HepG2 (cell line): ENCODE data around the gene RAB29. TPM values are rescaled to one million over a fixed set of nuclear protein-coding genes. Genes with fewer than 3 reads are reported as not detected.

Experiments
- ATAC-seq: fragments of 200-7000 bp; cut with Tn5 transposase; 3 replicates; pipeline ENCODE4 v1.9.1; 2020; ENCODE audit warnings: mild to moderate bottlenecking, moderate library complexity
- BruUV-seq: library from RNA; stranded (reverse); fragments of 400-500 nt; replicated peaks from 2 replicates; lab custom pipeline; 2021; lab: Mats Ljungman, UMichigan
- CTCF ChIA-PET: fragments of 300-600 bp; formaldehyde crosslinking; extraction: SDS; loops from one replicate; lab custom pipeline; 2021; ENCODE audit warnings: low total read pairs, inconsistent platforms, low intra/inter-chr PET ratio; lab: Yijun Ruan, JAX
- POLR2A ChIA-PET: fragments of 350-600 bp; sonication (Branson Sonifier 250); formaldehyde crosslinking; loops from one replicate; lab custom pipeline; 2020; ENCODE audit warnings: antibody characterized with exemption, inconsistent platforms; lab: Yijun Ruan, JAX
- DNase-seq: peaks from one replicate; pipeline ENCODE4 v3.0.0-alpha.2; 2015; ENCODE audit warnings: low spot score
- FAIRE-seq: peaks from 3 replicates; lab custom pipeline; 2011; peaks lifted over from hg19 to GRCh38; lab: Jason Lieb, UNC
- H2AFZ ChIP-seq: one replicate; pipeline ENCODE4 v1.6.1; 2011; ENCODE audit warnings: low read length, inconsistent platforms
- H3K27ac ChIP-seq: fragments of 300-600 bp; 3 replicates; pipeline ENCODE4 v1.8.0; 2011; ENCODE audit warnings: mixed run types, mild to moderate bottlenecking, mixed read lengths, low read length, inconsistent platforms; ENCODE audit not compliant: insufficient read depth; ENCODE audit errors: extremely low read length
- H3K27me3 ChIP-seq, 2 experiments: fragments of 200-600 bp in 1 of 2; 2 replicates in 1 of 2; 3 replicates in 1 of 2; pipeline versions ENCODE4 v1.6.0 to v1.8.0; 2011; ENCODE audit warnings: low read length in 2 of 2, mild to moderate bottlenecking in 2 of 2, moderate library complexity in 2 of 2, inconsistent platforms in 1 of 2; ENCODE audit not compliant: insufficient read depth in 2 of 2, control insufficient read depth in 1 of 2
- H3K36me3 ChIP-seq, 2 experiments: fragments of 200-600 bp in 1 of 2; replicated peaks in 1 of 2; 2 replicates in 1 of 2; 3 replicates in 1 of 2; pipeline versions ENCODE4 v1.5.1 to v1.8.0; 2011; ENCODE audit warnings: low read length in 2 of 2, inconsistent platforms in 1 of 2; ENCODE audit not compliant: insufficient read depth in 2 of 2, control insufficient read depth in 1 of 2
- H3K4me1 ChIP-seq: 2 replicates; pipeline ENCODE4 v1.5.1; 2012; ENCODE audit warnings: low read length, inconsistent platforms; ENCODE audit not compliant: insufficient read depth
- H3K4me2 ChIP-seq: 2 replicates; pipeline ENCODE4 v1.6.0; 2011; ENCODE audit warnings: low read depth, low read length, inconsistent platforms
- H3K4me3 ChIP-seq, 3 experiments: fragments of 200-600 bp in 1 of 3; sonication (generic), shearing (Covaris generic) in 1 of 3; replicated peaks in 1 of 3; 2 replicates each; pipeline ENCODE4 v1.5.1; 2011 to 2016; ENCODE audit warnings: low read length in 3 of 3, inconsistent platforms in 2 of 3, low read depth in 2 of 3, mild to moderate bottlenecking in 2 of 3, control low read depth in 1 of 3, mixed read lengths in 1 of 3; ENCODE audit not compliant: insufficient read depth in 1 of 3
- H3K79me2 ChIP-seq: one replicate; pipeline ENCODE4 v1.6.1; 2011; ENCODE audit warnings: low read length, inconsistent platforms; ENCODE audit not compliant: insufficient read depth
- H3K9ac ChIP-seq: 2 replicates; pipeline ENCODE4 v1.6.0; 2011; ENCODE audit warnings: mild to moderate bottlenecking, low read depth, low read length, inconsistent platforms; ENCODE audit not compliant: insufficient read depth
- H3K9me3 ChIP-seq: 2 replicates; pipeline ENCODE4 v1.5.1; 2012; ENCODE audit warnings: mild to moderate bottlenecking, low read length
- H4K20me1 ChIP-seq: 2 replicates; pipeline ENCODE4 v1.6.0; 2011; ENCODE audit warnings: inconsistent platforms, mild to moderate bottlenecking, low read length, moderate library complexity; ENCODE audit not compliant: insufficient read depth
- ARNT2 ChIP-seq: sonication (generic); formaldehyde crosslinking; IDR thresholded peaks from 2 replicates; pipeline ENCODE4 v1.8.0; 2022; ENCODE audit warnings: mild to moderate bottlenecking, low read depth, missing genetic modification reagents, moderate library complexity
- DZIP1 ChIP-seq: sonication (generic); formaldehyde crosslinking; IDR thresholded peaks from 2 replicates; pipeline ENCODE4 v1.5.0; 2020; ENCODE audit warnings: mild to moderate bottlenecking, missing genetic modification reagents
- GATAD2A ChIP-seq: IDR thresholded peaks from 2 replicates; pipeline ENCODE4 v1.6.1; 2016
- MIXL1 ChIP-seq: IDR thresholded peaks from 2 replicates; pipeline ENCODE4 v1.6.1; 2016
- MLX ChIP-seq: IDR thresholded peaks from 2 replicates; pipeline ENCODE4 v1.6.1; 2016
- MTF1 ChIP-seq: sonication (generic); formaldehyde crosslinking; IDR thresholded peaks from 2 replicates; pipeline ENCODE4 v1.5.0; 2020; ENCODE audit warnings: missing genetic modification reagents
- NCOA2 ChIP-seq: sonication (generic); formaldehyde crosslinking; IDR thresholded peaks from 2 replicates; pipeline ENCODE4 v1.8.0; 2022; ENCODE audit warnings: inconsistent platforms
- NFIB ChIP-seq: sonication (generic); formaldehyde crosslinking; IDR thresholded peaks from 2 replicates; pipeline ENCODE4 v1.9.0; 2021; ENCODE audit warnings: missing genetic modification reagents, mild to moderate bottlenecking, borderline replicate concordance
- SRSF1 ChIP-seq: fragments of 200-400 bp; formaldehyde crosslinking; optimal IDR thresholded peaks from 2 replicates; pipeline ENCODE3; 2017; ENCODE audit warnings: mild to moderate bottlenecking, low read depth, low read length, moderate library complexity
- TBL1XR1 ChIP-seq: fragments of 150-350 bp; IDR thresholded peaks from 2 replicates; pipeline ENCODE4 v1.6.1; 2014; ENCODE audit warnings: borderline replicate concordance, low read length; ENCODE audit not compliant: partially characterized antibody
- U2AF1 ChIP-seq: fragments of 200-400 bp; formaldehyde crosslinking; optimal IDR thresholded peaks from 2 replicates; pipeline ENCODE3; 2017; ENCODE audit warnings: mild to moderate bottlenecking, low read depth, low read length
- ZEB1 ChIP-seq: IDR thresholded peaks from 2 replicates; pipeline ENCODE4 v1.6.1; 2012; ENCODE audit warnings: mild to moderate bottlenecking, low read depth, inconsistent platforms; ENCODE audit not compliant: insufficient replicate concordance
- ZGPAT ChIP-seq: IDR thresholded peaks from 2 replicates; pipeline ENCODE4 v1.6.1; 2016; ENCODE audit warnings: mild to moderate bottlenecking
- ZMYM3 ChIP-seq: sonication (generic); formaldehyde crosslinking; IDR thresholded peaks from 2 replicates; pipeline ENCODE4 v1.5.1; 2020; ENCODE audit warnings: mild to moderate bottlenecking, missing genetic modification reagents
- ZNF263 ChIP-seq: sonication (generic); formaldehyde crosslinking; IDR thresholded peaks from 2 replicates; pipeline ENCODE4 v1.4.0; 2020; ENCODE audit warnings: missing genetic modification reagents
- ZNF335 ChIP-seq: sonication (generic); formaldehyde crosslinking; IDR thresholded peaks from 2 replicates; pipeline ENCODE4 v1.4.0; 2020; ENCODE audit warnings: missing genetic modification reagents
- ZNF619 ChIP-seq: sonication (generic); formaldehyde crosslinking; IDR thresholded peaks from 2 replicates; pipeline ENCODE4 v1.4.0; 2020; ENCODE audit warnings: mild to moderate bottlenecking, missing genetic modification reagents
- ZNF792 ChIP-seq: IDR thresholded peaks from 2 replicates; pipeline ENCODE4 v1.6.1; 2016
- WGBS: methylation state at CpG from one replicate; pipeline ENCODE4 v1.1.6; 2017; ENCODE audit warnings: low lambda C conversion rate; 5-methylcytosine and 5-hydroxymethylcytosine counted together
- in situ Hi-C: cut with HindIII; loops from 2 replicates; pipeline ENCODE4 v1.10.0; 2017; ENCODE audit warnings: low pct_unique_long_range_greater_than_20kb; ENCODE audit not compliant: extremely low pct_ligation_motif_present
- intact Hi-C: fragments of 100-400 bp; cut with micrococcal nuclease; formaldehyde crosslinking; loops from one replicate; pipeline ENCODE4 v1.10.0; 2022; ENCODE audit not compliant: unreplicated experiment
- polyA plus RNA-seq, 8 experiments: library from polyadenylated mRNA; depleted of rRNA in 3 of 8; stranded (reverse) in 7 of 8; unstranded in 1 of 8; fragments of >200 nt; fragmentation: Illumina TruSeq in 4 of 8; extraction: Trizol in 4 of 8; gene quantifications; 2 replicates each; pipeline versions ENCODE4 v1.2.1 to v1.2.3, GENCODE V29; 2011 to 2016; ENCODE audit warnings: low read depth in 4 of 8, missing spikeins in 1 of 8, mixed read lengths in 1 of 8; ENCODE audit not compliant: insufficient read depth in 1 of 8
- total RNA-seq, 5 experiments: library from RNA; depleted of rRNA; stranded (reverse); fragments of >200 nt; fragmentation: Illumina TruSeq; extraction: Trizol; gene quantifications; 2 replicates each; pipeline ENCODE4 v1.2.3, GENCODE V29; 2016; ENCODE audit warnings: low read depth in 1 of 5

Gene RAB29
- total and polyA plus RNA-seq, 2 of the 13 experiments (the other 11 are each of a cell fraction or from before 2014, with no cell fraction given): 8.7 to 10.1 TPM

- H4K20me1 ChIP-seq: no peaks in the 10 kb centered on the region
- H3K4me1 ChIP-seq: no peaks in the 10 kb centered on the region
- no peak for FAIRE-seq
- no peak overlapping the region for H3K9ac ChIP-seq
- peaks cover 0 to 5% of the 10 kb centered on the region in 2 experiments; a peak in 2 of 5 replicates for H3K27me3 ChIP-seq
- ATAC-seq: no peak
- no peak overlapping the region for H2AFZ ChIP-seq
- no peaks in the 10 kb centered on the region for H3K79me2 ChIP-seq
- H3K36me3 ChIP-seq: no peaks in the 10 kb centered on the region
- no peak overlapping the region for H3K4me2 ChIP-seq
- WGBS: 52% methylated on average over 10 of the region's 10 CpGs
- POLR2A ChIA-PET: no interaction called here
- H3K27ac ChIP-seq: no peak overlapping the region
- no peak for DNase-seq
- H3K4me3 ChIP-seq: no peak overlapping the region
- TF ChIP-seq MIXL1 (CRISPR knock-in tag): no peak
- TF ChIP-seq ZGPAT (CRISPR knock-in tag): no peak
- no peak for TF ChIP-seq ZNF792 (CRISPR knock-in tag)
- TF ChIP-seq MLX (CRISPR knock-in tag): no peak
- no peak for TF ChIP-seq ZNF619
- TF ChIP-seq TBL1XR1: no peak
- no peak for TF ChIP-seq NCOA2
- TF ChIP-seq DZIP1 (CRISPR knock-in tag): no peak
- no peak for TF ChIP-seq NFIB (CRISPR knock-in tag)
- no peak for TF ChIP-seq GATAD2A (CRISPR knock-in tag)
- TF ChIP-seq ZMYM3 (CRISPR knock-in tag): no peak
- no peak for TF ChIP-seq ZNF335 (CRISPR knock-in tag)
- TF ChIP-seq SRSF1: no peak
- no peak for TF ChIP-seq ARNT2 (CRISPR knock-in tag)
- TF ChIP-seq U2AF1: no peak
- no peak for TF ChIP-seq ZNF263
- no peak for TF ChIP-seq ZEB1
- TF ChIP-seq MTF1 (CRISPR knock-in tag): no peak
- TF ChIP-seq, all 625 proteins: peak for 0
- CTCF ChIA-PET: no interaction called here
- intact Hi-C loops (no loop called here), in situ Hi-C loops (no loop called here)
- no TSS peak for BruUV-seq
- no peaks in the 10 kb centered on the region for H3K9me3 ChIP-seq
Observed at GRCh38 chr1:205787287-205787916, 12.1 kb upstream of the RAB29 start.
